ENCODE data around the gene CIDEB.

CIDEB gene

GRCh38 chr14:24310265-24310645 lies 2.5 kb upstream of the CIDEB start:
- peaks cover 5% of the 10 kb centered on the region; the same call in 1 of the 2 replicates for H3F3A ChIP-seq (ENCODE audit: insufficient read depth, low read length)
- no peak overlapping the region for H2AFZ ChIP-seq (ENCODE audit: low read length)
- no peaks in the 10 kb centered on the region for H3K9me3 ChIP-seq (replicated peaks; ENCODE audit: insufficient read depth, low read length)
- peak overlapping the region; percentile 86 for H3K4me2 ChIP-seq (ENCODE audit: low read depth, low read length)
- H3K36me3 ChIP-seq (replicated peaks; ENCODE audit: insufficient read depth, low read length): no peaks in the 10 kb centered on the region
- DNase-seq: no peak
- TF ChIP-seq EZH2phosphoT487 (IDR thresholded peaks at IDR 0.05; ENCODE audit: low read length) (no peak), CTCF (IDR thresholded peaks at IDR 0.05; ENCODE audit: low read length) (no peak), EZH2 (optimal IDR thresholded peaks at IDR 0.05; ENCODE audit: low read depth, low read length) (no peak)
- no peaks in the 10 kb centered on the region for H3K27me3 ChIP-seq (replicated peaks; ENCODE audit: insufficient read depth, low read length)
- H3K9me2 ChIP-seq (replicated peaks; ENCODE audit: insufficient read depth, low read length): no peaks in the 10 kb centered on the region
- H3K27ac ChIP-seq (ENCODE audit: low read length): peak overlapping the region; percentile 78; the same call in 1 of the 2 replicates
- no peaks in the 10 kb centered on the region for H4K20me1 ChIP-seq (ENCODE audit: insufficient read depth, low read length)
- H3K4me3 ChIP-seq (ENCODE audit: low read length): peak overlapping the region; percentile 61
- peaks cover 19% of the 10 kb centered on the region; the same call in 1 of the 2 replicates for H3K79me2 ChIP-seq (ENCODE audit: low read length)
- H3K9ac ChIP-seq (ENCODE audit: low read length): peak overlapping the region; percentile 76; the same call in 1 of the 2 replicates
- H3K4me1 ChIP-seq (ENCODE audit: low read length): peaks cover 24% of the 10 kb centered on the region

- no peaks in the 10 kb centered on the region for H3K9me3 ChIP-seq (replicated peaks; ENCODE audit: insufficient read depth, low read length)
- H3K9me2 ChIP-seq (replicated peaks; ENCODE audit: insufficient read depth, low read length): no peaks in the 10 kb centered on the region
- peaks cover 19% of the 10 kb centered on the region; the same call in 1 of the 2 replicates for H3K79me2 ChIP-seq (ENCODE audit: low read length)
- peak within 1 kb of the TSS; percentile 76 for H3K9ac ChIP-seq (ENCODE audit: low read length)
- no peak for DNase-seq
- no peaks in the 10 kb centered on the region for H3K27me3 ChIP-seq (replicated peaks; ENCODE audit: insufficient read depth, low read length)
- no peaks in the 10 kb centered on the region for H4K20me1 ChIP-seq (ENCODE audit: insufficient read depth, low read length)
- peak within 1 kb of the TSS; percentile 61 for H3K4me3 ChIP-seq (ENCODE audit: low read length)
- peaks cover 5% of the 10 kb centered on the region; the same call in 1 of the 2 replicates for H3F3A ChIP-seq (ENCODE audit: insufficient read depth, low read length)
- H3K4me1 ChIP-seq (ENCODE audit: low read length): peaks cover 24% of the 10 kb centered on the region
- H3K27ac ChIP-seq (ENCODE audit: low read length): peak within 1 kb of the TSS; percentile 78; the same call in 1 of the 2 replicates
- H3K4me2 ChIP-seq (ENCODE audit: low read depth, low read length): peak within 1 kb of the TSS; percentile 86
- H2AFZ ChIP-seq (ENCODE audit: low read length): no peak within 1 kb of the TSS
- TF ChIP-seq EZH2phosphoT487 (IDR thresholded peaks at IDR 0.05; ENCODE audit: low read length) (no peak), CTCF (IDR thresholded peaks at IDR 0.05; ENCODE audit: low read length) (no peak), EZH2 (optimal IDR thresholded peaks at IDR 0.05; ENCODE audit: low read depth, low read length) (no peak)
- no peaks in the 10 kb centered on the region for H3K36me3 ChIP-seq (replicated peaks; ENCODE audit: insufficient read depth, low read length)
Observed at GRCh38 chr14:24309538-24310264, 1.9 kb upstream of the CIDEB start, which contains the start of gene LTB4R2. Gene LTB4R2, plus strand, starts transcription at chr14:24310140. Its CDS starts 525 bp downstream, at chr14:24310665.

DNA sequence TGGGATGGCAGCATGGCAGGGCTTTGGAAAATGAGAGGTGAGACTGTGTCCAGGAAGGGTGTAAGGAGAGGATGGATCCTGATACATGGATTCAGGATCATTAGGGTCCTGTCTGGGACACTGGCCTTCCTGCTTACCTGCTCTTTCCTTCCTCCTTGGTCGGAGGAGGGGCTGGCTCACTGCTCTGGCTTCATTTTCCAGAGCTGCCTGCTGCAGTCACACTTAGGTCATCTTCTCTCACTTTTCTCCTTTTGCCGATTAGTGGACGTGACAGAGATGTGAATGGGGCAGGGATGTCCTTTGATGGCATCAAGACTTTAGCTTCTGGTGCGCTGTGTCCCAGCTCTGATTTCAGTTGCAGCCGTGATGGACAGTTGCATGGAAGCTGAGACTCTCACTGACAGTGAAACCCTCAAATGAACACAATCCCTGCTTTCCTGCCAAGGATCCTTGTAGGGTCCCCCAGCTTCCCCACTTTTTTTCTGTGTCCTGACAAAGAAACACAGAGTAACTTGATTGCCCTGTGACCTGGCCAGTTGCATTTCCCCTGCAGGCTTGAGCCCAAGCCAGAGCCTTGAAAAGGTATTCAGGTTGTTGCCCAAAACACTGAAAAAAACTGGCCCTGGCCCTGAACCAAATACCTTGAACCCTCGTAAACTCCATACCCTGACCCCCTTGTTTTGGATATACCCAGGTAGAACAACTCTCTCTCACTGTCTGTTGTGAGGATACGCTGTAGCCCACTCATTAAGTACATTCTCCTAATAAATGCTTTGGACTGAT lies 756 bp upstream of the CIDEB start:
- Histone ChIP-seq H3K36me3 (replicated peaks; ENCODE audit: insufficient read depth, low read length) (no peaks in the 10 kb centered on the region), H3K4me2 (ENCODE audit: low read depth, low read length) (no peak overlapping the region)
- TF ChIP-seq CTCF (IDR thresholded peaks at IDR 0.05; ENCODE audit: low read length) (no peak), EZH2 (optimal IDR thresholded peaks at IDR 0.05; ENCODE audit: low read depth, low read length) (no peak)

More for the DNA sequence above, 756 bp upstream of the CIDEB start:
- Histone ChIP-seq H3K27ac (ENCODE audit: low read length) (no peak overlapping the region), H3K4me3 (ENCODE audit: low read length) (no peak overlapping the region), H4K20me1 (ENCODE audit: insufficient read depth, low read length) (no peaks in the 10 kb centered on the region), H3F3A (ENCODE audit: insufficient read depth, low read length) (peaks cover 5% of the 10 kb centered on the region; the same call in 1 of the 2 replicates), H3K27me3 (replicated peaks; ENCODE audit: insufficient read depth, low read length) (no peaks in the 10 kb centered on the region), H3K9me2 (replicated peaks; ENCODE audit: insufficient read depth, low read length) (no peaks in the 10 kb centered on the region), H3K9ac (ENCODE audit: low read length) (no peak overlapping the region), H3K79me2 (ENCODE audit: low read length) (peaks cover 19% of the 10 kb centered on the region; the same call in 1 of the 2 replicates), H3K9me3 (replicated peaks; ENCODE audit: insufficient read depth, low read length) (no peaks in the 10 kb centered on the region), H2AFZ (ENCODE audit: low read length) (no peak overlapping the region), H3K4me1 (ENCODE audit: low read length) (peaks cover 24% of the 10 kb centered on the region)
- no peak for DNase-seq

Data from MM.1S (cell line).